Activated naive CD8-positive, alpha-beta T cell treated with anti-CD3 and anti-CD28 coated beads, Interleukin-2, amount 50 U/mL, for 24 hours (primary cell): Measurements from ENCODE around the gene GPHA2.

ENCODE experiments used
- ATAC-seq: fragments of 150-1000 bp; cut with Tn5 transposase; one replicate; pipeline ENCODE4 v1.10.0; 2021
- DNase-seq: peaks from one replicate; pipeline ENCODE4 v3.0.0; 2021
- H3K27ac Mint-ChIP-seq: one replicate; pipeline ENCODE4 v1.8.0; 2021; ENCODE audit warnings: mild to moderate bottlenecking, mixed read lengths
- H3K27me3 Mint-ChIP-seq: one replicate; pipeline ENCODE4 v1.8.0; 2021; ENCODE audit warnings: mixed read lengths
- H3K36me3 Mint-ChIP-seq: one replicate; pipeline ENCODE4 v1.8.0; 2021; ENCODE audit warnings: low read depth, mixed read lengths
- H3K4me1 Mint-ChIP-seq: one replicate; pipeline ENCODE4 v1.8.0; 2021; ENCODE audit warnings: mixed read lengths
- H3K4me3 Mint-ChIP-seq: one replicate; pipeline ENCODE4 v1.8.0; 2021; ENCODE audit warnings: mild to moderate bottlenecking, moderate library complexity, mixed read lengths
- H3K9me3 Mint-ChIP-seq: one replicate; pipeline ENCODE4 v1.8.0; 2021; ENCODE audit warnings: mixed read lengths

Gene GPHA2

GRCh38 chr11:64923151-64923661 is 12.5 kb downstream of the GPHA2 start:
- H3K4me3 Mint-ChIP-seq, result no peak overlapping the region
- no peak overlapping the region for H3K27ac Mint-ChIP-seq
- H3K36me3 Mint-ChIP-seq, result no peaks in the 10 kb centered on the region
- DNase-seq (no peak), ATAC-seq (no peak)
- H3K27me3 Mint-ChIP-seq, result no peaks in the 10 kb centered on the region
- peaks cover 14% of the 10 kb centered on the region for H3K4me1 Mint-ChIP-seq
- H3K9me3 Mint-ChIP-seq, result no peaks in the 10 kb centered on the region

DNA sequence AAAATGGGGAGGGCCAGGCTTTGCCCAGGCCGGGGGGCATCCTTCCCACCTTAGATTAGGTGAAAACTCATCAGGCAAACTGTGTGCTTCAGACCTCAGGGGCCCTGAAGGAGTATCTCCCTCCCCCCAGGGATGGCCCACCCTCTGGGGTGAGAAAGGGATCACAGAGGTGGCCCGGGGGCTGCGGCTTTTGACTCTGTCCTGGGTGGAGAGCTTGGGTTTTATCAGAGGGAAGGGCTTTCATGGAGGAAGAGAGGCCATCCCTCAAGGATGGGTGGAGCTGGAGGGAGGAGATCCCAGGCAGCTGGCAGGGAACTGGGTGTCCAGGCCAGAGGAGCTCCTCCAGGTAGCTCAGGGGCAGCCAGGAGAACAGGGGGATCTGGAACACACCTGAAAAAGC is 14.3 kb downstream of the GPHA2 start:
- ATAC-seq (no peak), DNase-seq (no peak)
- H3K4me3 Mint-ChIP-seq, result no peak overlapping the region
- peaks cover 25% of the 10 kb centered on the region for H3K4me1 Mint-ChIP-seq
- no peaks in the 10 kb centered on the region for H3K36me3 Mint-ChIP-seq
- no peak overlapping the region for H3K27ac Mint-ChIP-seq
- no peaks in the 10 kb centered on the region for H3K9me3 Mint-ChIP-seq
- no peaks in the 10 kb centered on the region for H3K27me3 Mint-ChIP-seq

DNA sequence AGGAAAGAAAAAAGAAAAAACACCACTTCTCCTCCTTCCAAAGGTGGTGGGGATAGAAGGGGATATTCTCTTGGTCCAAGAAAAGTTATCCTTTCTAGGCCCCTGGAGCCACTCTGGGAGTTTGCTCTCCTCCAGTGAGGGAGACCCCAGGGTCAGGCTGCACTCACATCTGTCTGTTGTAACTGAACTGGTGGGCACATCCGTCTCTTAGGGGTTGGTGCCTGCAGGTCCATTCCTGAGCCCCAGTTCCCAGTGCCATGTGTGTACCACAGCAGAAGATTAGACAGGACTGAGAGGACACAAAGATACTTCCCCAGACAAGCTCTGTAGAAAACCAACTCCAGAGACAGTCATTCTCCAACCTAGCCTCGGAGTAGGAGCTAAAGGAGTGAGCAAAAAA is 15.6 kb downstream of the GPHA2 start:
- H3K36me3 Mint-ChIP-seq, result no peaks in the 10 kb centered on the region
- ATAC-seq (no peak), DNase-seq (no peak)
- H3K27ac Mint-ChIP-seq, result no peak overlapping the region
- no peak overlapping the region for H3K4me3 Mint-ChIP-seq
- H3K9me3 Mint-ChIP-seq, result no peaks in the 10 kb centered on the region
- H3K27me3 Mint-ChIP-seq, result no peaks in the 10 kb centered on the region
- peaks cover 33% of the 10 kb centered on the region for H3K4me1 Mint-ChIP-seq

DNA sequence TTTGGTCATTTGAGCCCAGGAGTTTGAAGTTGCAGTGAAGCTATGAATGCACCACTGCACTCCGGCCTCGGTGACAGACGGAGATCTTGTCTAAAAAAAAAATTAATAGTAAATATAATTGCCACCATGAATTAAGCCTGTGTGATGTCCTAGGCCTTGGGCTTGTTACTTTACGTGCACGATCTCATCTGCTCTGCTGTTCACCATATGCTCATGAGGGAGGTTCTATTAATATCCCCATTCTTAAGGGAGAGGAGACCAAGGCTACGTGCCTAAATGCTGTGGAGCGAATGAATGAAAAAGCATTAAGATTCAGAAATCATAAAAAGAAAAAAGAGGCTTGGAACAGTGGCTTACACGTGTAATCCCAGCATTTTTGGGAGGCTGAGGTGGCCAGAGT is 16.1 kb downstream of the GPHA2 start:
- Mint-ChIP-seq H3K36me3 (no peaks in the 10 kb centered on the region), H3K9me3 (no peaks in the 10 kb centered on the region), H3K27ac (no peak overlapping the region), H3K27me3 (no peaks in the 10 kb centered on the region), H3K4me3 (no peak overlapping the region), H3K4me1 (peaks cover 31% of the 10 kb centered on the region)
- DNase-seq, result no peak
- no peak for ATAC-seq

- DNase-seq (no peak), ATAC-seq (no peak)
- no peaks in the 10 kb centered on the region for H3K9me3 Mint-ChIP-seq
- H3K4me3 Mint-ChIP-seq, result peak overlapping the region; percentile 90
- H3K36me3 Mint-ChIP-seq, result no peaks in the 10 kb centered on the region
- H3K27ac Mint-ChIP-seq, result peak overlapping the region; percentile 85
- peaks cover 22% of the 10 kb centered on the region for H3K4me1 Mint-ChIP-seq
- no peaks in the 10 kb centered on the region for H3K27me3 Mint-ChIP-seq
Measured at GRCh38 chr11:64918017-64918416, 17.7 kb downstream of the GPHA2 start.

DNA sequence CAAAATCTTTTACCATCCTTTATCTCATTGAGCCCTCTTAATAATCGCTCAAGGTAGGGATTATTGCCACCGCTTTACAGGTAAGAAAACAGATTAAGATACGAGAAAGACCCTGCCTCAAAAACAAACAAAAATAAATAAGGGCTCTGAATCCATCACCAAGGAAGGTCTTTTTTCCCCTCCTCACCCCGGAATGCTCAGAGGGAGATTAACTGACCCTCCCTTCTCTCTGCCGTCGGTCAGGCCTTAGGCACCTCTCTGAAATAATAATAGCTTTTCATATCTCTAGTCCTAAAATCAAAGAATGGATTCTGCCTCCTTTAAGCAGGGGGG is 18.1 kb downstream of the GPHA2 start:
- H3K9me3 Mint-ChIP-seq, result no peaks in the 10 kb centered on the region
- no peak for ATAC-seq
- no peaks in the 10 kb centered on the region for H3K27me3 Mint-ChIP-seq
- peaks cover 22% of the 10 kb centered on the region for H3K4me1 Mint-ChIP-seq
- DNase-seq, result no peak
- H3K27ac Mint-ChIP-seq, result peak overlapping the region; percentile 85
- H3K4me3 Mint-ChIP-seq, result peak overlapping the region; percentile 90
- no peaks in the 10 kb centered on the region for H3K36me3 Mint-ChIP-seq

GRCh38 chr11:64916775-64917662 is 18.7 kb downstream of the GPHA2 start, which contains the start of gene ATG2A:
Gene ATG2A, minus strand, starts transcription at chr11:64917209. Its CDS starts 74 bp downstream, at chr11:64917135.
- Mint-ChIP-seq H3K4me1 (peaks cover 22% of the 10 kb centered on the region), H3K4me3 (peak within 1 kb of the TSS; percentile 90), H3K9me3 (no peaks in the 10 kb centered on the region), H3K27me3 (no peaks in the 10 kb centered on the region), H3K36me3 (no peaks in the 10 kb centered on the region), H3K27ac (peak within 1 kb of the TSS; percentile 85)
- DNase-seq (peak; percentile 99), ATAC-seq (peak; percentile 99)

DNA sequence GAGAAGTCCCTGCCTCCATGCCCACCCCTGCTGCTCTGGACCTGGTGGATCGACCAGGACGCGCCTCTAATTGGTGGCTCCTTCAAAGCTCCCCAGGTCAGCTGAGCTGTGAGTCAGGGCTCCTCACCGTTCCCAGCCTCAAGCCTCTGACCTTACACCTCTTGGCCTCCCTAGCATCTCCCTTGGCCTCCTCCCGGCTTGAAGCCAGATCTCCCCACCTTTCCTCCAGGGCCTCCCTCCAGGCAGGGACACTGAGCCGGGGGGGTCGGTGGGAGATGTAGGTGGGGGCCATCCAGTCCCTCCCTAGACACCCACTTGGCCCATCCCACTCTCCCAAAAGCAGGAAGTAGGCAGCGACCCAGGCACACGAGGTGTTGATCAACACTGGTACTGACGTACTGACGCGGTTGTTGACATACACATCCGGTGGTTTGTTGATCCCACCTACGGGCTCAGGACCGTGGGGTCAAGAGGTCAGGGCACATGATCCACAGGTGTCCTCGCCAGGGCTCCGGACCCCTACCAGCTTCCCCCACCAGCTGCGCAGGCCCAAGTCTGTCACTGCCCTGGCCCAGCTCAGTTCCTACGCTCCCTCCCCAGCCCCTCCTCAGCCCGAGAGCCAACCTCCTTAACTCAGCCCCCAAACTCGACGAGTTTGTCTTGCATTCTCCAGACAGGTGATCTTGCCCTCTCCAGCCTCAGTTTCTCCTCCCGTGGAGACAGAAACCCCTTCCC is 19.5 kb downstream of the GPHA2 start:
- Mint-ChIP-seq H3K9me3 (no peaks in the 10 kb centered on the region), H3K27ac (peak overlapping the region; percentile 85), H3K4me3 (peak overlapping the region; percentile 90), H3K4me1 (peaks cover 22% of the 10 kb centered on the region), H3K27me3 (no peaks in the 10 kb centered on the region), H3K36me3 (peaks cover 4% of the 10 kb centered on the region)
- ATAC-seq, result no peak
- DNase-seq, result peak; percentile 38

DNA sequence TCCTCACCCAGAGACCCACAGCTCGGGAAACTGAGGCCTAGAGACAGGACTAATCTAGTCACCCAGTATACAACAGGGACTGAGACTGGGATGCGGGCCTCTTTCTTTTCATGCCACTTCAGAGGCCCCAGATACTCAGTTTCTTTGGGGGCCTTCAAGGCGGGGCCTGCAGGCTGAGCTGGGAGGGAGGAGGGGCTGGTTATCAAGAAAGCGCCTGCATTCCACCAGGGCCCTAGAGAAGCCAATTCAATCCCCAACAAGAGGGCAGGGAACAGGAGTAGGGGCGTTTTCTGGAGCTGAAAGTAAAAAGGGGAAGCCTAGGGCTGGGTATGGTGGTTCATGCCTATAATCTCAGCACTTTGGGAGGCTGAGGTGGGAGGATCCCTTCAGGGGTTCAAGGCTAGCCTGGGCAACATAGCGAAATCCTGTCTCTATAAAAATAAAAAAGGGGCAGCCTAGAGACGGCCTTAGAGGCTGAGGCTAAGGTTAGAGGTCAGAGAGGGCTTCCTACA is 20.3 kb downstream of the GPHA2 start:
- DNase-seq (no peak), ATAC-seq (no peak)
- peaks cover 22% of the 10 kb centered on the region for H3K4me1 Mint-ChIP-seq
- H3K27ac Mint-ChIP-seq, result no peak overlapping the region
- H3K36me3 Mint-ChIP-seq, result peaks cover 4% of the 10 kb centered on the region
- H3K27me3 Mint-ChIP-seq, result no peaks in the 10 kb centered on the region
- H3K4me3 Mint-ChIP-seq, result peak overlapping the region; percentile 90
- H3K9me3 Mint-ChIP-seq, result no peaks in the 10 kb centered on the region

GRCh38 chr11:64914123-64914522 is 21.6 kb downstream of the GPHA2 start:
- no peaks in the 10 kb centered on the region for H3K9me3 Mint-ChIP-seq
- no peak for DNase-seq
- no peak overlapping the region for H3K4me3 Mint-ChIP-seq
- no peaks in the 10 kb centered on the region for H3K27me3 Mint-ChIP-seq
- peaks cover 4% of the 10 kb centered on the region for H3K36me3 Mint-ChIP-seq
- H3K4me1 Mint-ChIP-seq, result peaks cover 22% of the 10 kb centered on the region
- no peak overlapping the region for H3K27ac Mint-ChIP-seq
- no peak for ATAC-seq

DNA sequence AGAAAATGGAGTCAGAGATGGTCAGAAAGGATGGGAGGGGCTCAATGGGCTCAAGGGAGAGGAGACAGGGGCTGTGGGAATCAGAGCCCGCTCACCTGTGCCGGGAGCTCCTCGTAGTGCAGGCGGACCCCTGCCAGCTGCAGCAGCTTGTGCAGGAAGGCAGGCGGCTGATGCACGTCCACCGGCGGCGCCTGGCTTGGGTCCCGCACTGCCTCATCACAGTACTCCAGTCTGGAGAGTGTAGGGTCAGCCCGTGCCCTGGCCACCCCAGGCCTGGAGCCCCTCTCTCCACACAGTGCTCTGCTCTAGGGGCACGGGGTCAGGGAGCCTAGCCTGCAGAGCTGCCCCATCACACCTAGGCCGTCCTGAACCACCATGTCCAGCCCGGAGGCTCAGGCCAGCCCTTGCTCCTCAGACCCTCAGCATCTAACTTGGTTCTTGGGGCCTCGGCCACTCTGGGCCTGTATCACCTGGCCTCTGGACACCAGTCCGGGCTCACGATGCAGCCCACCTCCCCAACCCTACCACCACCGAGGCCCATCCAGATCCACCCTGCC is 22.4 kb downstream of the GPHA2 start:
- H3K9me3 Mint-ChIP-seq, result no peaks in the 10 kb centered on the region
- H3K36me3 Mint-ChIP-seq, result peaks cover 4% of the 10 kb centered on the region
- H3K4me3 Mint-ChIP-seq, result no peak overlapping the region
- no peaks in the 10 kb centered on the region for H3K27me3 Mint-ChIP-seq
- ATAC-seq (no peak), DNase-seq (no peak)
- peaks cover 22% of the 10 kb centered on the region for H3K4me1 Mint-ChIP-seq
- no peak overlapping the region for H3K27ac Mint-ChIP-seq

DNA sequence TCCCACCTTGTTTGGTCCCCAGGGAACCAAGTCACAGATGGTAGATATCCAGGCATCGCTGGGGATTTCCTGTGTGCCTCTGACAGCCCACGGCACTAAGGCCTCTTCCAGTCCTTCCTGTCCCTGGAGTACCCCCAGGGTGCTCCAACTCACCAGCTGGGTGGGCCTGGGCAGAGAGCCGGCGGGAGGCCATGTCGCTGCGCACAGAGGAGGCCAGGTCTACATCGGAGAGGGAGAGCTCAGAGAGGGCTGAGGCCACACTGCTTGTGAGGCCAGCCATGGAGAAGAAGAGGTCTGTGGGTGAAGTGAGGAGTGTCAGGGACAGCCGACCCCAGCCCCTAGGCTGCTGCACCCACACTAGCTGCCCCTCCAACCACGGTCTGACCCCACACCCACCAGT is 24.0 kb downstream of the GPHA2 start:
- Mint-ChIP-seq H3K4me1 (peaks cover 11% of the 10 kb centered on the region), H3K4me3 (no peak overlapping the region), H3K36me3 (peaks cover 6% of the 10 kb centered on the region), H3K27me3 (no peaks in the 10 kb centered on the region), H3K27ac (no peak overlapping the region), H3K9me3 (no peaks in the 10 kb centered on the region)
- ATAC-seq (no peak), DNase-seq (no peak)

DNA sequence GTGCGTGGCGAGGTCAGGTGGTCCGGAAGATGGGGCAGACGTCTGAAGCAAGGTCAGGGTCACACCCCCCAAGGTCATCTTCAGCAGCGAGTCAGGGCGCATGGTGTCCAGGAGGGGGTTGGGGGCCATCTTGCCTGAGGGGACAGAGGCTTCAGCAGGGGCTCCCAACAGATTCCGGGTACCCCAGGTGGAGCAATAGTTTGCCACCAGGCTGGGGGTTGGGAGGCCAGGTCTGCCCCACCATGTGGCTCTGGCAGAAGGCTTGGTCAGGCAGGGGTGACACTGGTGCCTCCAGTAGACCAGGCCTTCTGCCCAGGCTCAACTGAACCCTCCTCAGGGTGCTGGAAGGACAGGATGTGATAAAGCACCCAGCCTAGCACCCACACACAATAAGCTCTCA is 24.6 kb downstream of the GPHA2 start:
- Mint-ChIP-seq H3K4me1 (peaks cover 9% of the 10 kb centered on the region), H3K27ac (no peak overlapping the region), H3K36me3 (peaks cover 6% of the 10 kb centered on the region), H3K27me3 (no peaks in the 10 kb centered on the region), H3K4me3 (no peak overlapping the region), H3K9me3 (no peaks in the 10 kb centered on the region)
- DNase-seq (no peak), ATAC-seq (no peak)

DNA sequence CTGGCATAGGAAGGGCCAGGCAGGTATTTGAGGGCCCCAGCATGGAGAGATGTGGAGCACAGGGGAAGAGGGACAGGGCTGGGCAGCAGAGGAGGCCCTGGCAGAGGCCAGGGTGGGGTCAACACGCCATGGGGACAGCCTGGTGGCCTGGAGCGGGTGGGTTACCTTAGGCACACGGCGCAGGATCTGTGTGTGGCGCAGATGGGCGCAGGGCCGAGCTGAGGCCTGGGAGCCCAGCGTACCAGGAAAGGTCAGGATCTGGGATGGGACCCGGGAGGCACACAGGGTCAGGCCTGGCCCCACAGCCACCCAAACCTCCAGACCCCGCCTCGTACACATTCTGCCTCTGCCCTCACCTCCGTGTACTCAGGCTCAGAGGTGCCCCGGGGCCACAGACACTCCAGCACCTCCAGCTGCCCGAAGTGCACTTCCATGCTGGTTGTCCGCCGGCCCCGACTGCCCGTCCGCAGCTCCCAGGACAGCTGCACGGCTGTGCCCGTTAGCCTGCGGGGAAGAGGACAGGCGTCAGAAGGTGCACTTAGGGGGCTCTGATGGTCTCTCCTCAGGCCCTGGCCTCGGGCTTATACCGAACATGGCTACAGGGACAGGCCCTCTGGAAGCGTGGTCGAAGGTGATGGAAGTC is 25.1 kb downstream of the GPHA2 start:
- no peak overlapping the region for H3K4me3 Mint-ChIP-seq
- ATAC-seq (no peak), DNase-seq (no peak)
- H3K27me3 Mint-ChIP-seq, result no peaks in the 10 kb centered on the region
- peaks cover 6% of the 10 kb centered on the region for H3K36me3 Mint-ChIP-seq
- no peak overlapping the region for H3K27ac Mint-ChIP-seq
- no peaks in the 10 kb centered on the region for H3K9me3 Mint-ChIP-seq
- H3K4me1 Mint-ChIP-seq, result peaks cover 4% of the 10 kb centered on the region
